Neuronal stem cell (in vitro differentiated cells): Measurements from ENCODE around the gene MEOX2.

Experiments used
- DNase-seq: peaks from one replicate; pipeline ENCODE4 v3.0.0-alpha.2; 2013; ENCODE audit warnings: low spot score
- H2AFZ ChIP-seq: one replicate; pipeline ENCODE4 v1.6.1; 2013; ENCODE audit warnings: mild to moderate bottlenecking, low read length, inconsistent platforms
- H2AK5ac ChIP-seq: 2 replicates; pipeline ENCODE4 v1.6.1; 2013; ENCODE audit warnings: low read depth, mild to moderate bottlenecking, inconsistent platforms, low read length, moderate library complexity, mixed read lengths
- H2BK120ac ChIP-seq: 2 replicates; pipeline ENCODE4 v1.6.1; 2013; ENCODE audit warnings: low read depth, mild to moderate bottlenecking, inconsistent platforms, low read length, moderate library complexity, mixed read lengths
- H2BK12ac ChIP-seq: one replicate; pipeline ENCODE4 v1.6.1; 2013; ENCODE audit warnings: low read length, inconsistent platforms
- H2BK15ac ChIP-seq: 2 replicates; pipeline ENCODE4 v1.6.1; 2013; ENCODE audit warnings: mild to moderate bottlenecking, low read length, inconsistent platforms, mixed read lengths
- H2BK5ac ChIP-seq: one replicate; pipeline ENCODE4 v1.6.1; 2013; ENCODE audit warnings: inconsistent platforms, mild to moderate bottlenecking, low read length, moderate library complexity
- H3K14ac ChIP-seq: one replicate; pipeline ENCODE4 v1.6.1; 2013; ENCODE audit warnings: low read length, inconsistent platforms
- H3K18ac ChIP-seq: 2 replicates; pipeline ENCODE4 v1.6.1; 2013; ENCODE audit warnings: low read length, inconsistent platforms
- H3K23ac ChIP-seq: 2 replicates; pipeline ENCODE4 v1.6.1; 2013; ENCODE audit warnings: low read depth, mild to moderate bottlenecking, mixed read lengths, low read length, inconsistent platforms; ENCODE audit not compliant: poor library complexity
- H3K27ac ChIP-seq: replicated peaks from 3 replicates; pipeline ENCODE4 v1.5.1; 2013; ENCODE audit warnings: low read length, inconsistent platforms
- H3K27me3 ChIP-seq, 3 experiments: 2 replicates each; pipeline ENCODE4 v1.6.1; 2013; ENCODE audit warnings: low read length in 3 of 3, mild to moderate bottlenecking in 2 of 3, inconsistent platforms in 1 of 3, low read depth in 1 of 3, mixed read lengths in 1 of 3, moderate library complexity in 1 of 3; ENCODE audit not compliant: control insufficient read depth in 3 of 3, insufficient read depth in 3 of 3
- H3K36me3 ChIP-seq, 2 donors: replicated peaks in 1 of 2; 2 replicates each; pipeline ENCODE4 v1.6.1; 2013; ENCODE audit warnings: low read length in 2 of 2; ENCODE audit not compliant: control insufficient read depth in 2 of 2, insufficient read depth in 2 of 2
- H3K4ac ChIP-seq: 2 replicates; pipeline ENCODE4 v1.6.1; 2013; ENCODE audit warnings: inconsistent platforms, mild to moderate bottlenecking, low read length, moderate library complexity
- H3K4me1 ChIP-seq, 2 donors: 1 replicate in 1 of 2; 2 replicates in 1 of 2; pipeline ENCODE4 v1.6.1; 2013; ENCODE audit warnings: low read length in 2 of 2, low read depth in 1 of 2; ENCODE audit not compliant: control insufficient read depth in 2 of 2, insufficient read depth in 1 of 2
- H3K4me2 ChIP-seq: one replicate; pipeline ENCODE4 v1.6.1; 2013; ENCODE audit warnings: mild to moderate bottlenecking, low read length, inconsistent platforms; ENCODE audit not compliant: insufficient read depth, poor library complexity, severe bottlenecking
- H3K4me3 ChIP-seq, 2 donors: 2 replicates each; pipeline ENCODE4 v1.5.1; 2013; ENCODE audit warnings: low read length in 2 of 2, mild to moderate bottlenecking in 2 of 2, inconsistent platforms in 1 of 2, moderate library complexity in 1 of 2
- H3K79me1 ChIP-seq: one replicate; pipeline ENCODE4 v1.6.1; 2013; ENCODE audit warnings: low read depth, mild to moderate bottlenecking, inconsistent platforms, low read length, moderate library complexity
- H3K9ac ChIP-seq: one replicate; pipeline ENCODE4 v1.6.1; 2013; ENCODE audit warnings: mild to moderate bottlenecking, low read depth, low read length, inconsistent platforms; ENCODE audit not compliant: poor library complexity
- H3K9me3 ChIP-seq, 2 donors: replicated peaks in 1 of 2; 2 replicates each; pipeline versions ENCODE3 to v1.6.1; 2013; ENCODE audit warnings: low read length in 2 of 2, mild to moderate bottlenecking in 2 of 2, inconsistent platforms in 1 of 2, low read depth in 1 of 2, mixed read lengths in 1 of 2, moderate library complexity in 1 of 2; ENCODE audit not compliant: control insufficient read depth in 2 of 2, insufficient read depth in 1 of 2
- H4K8ac ChIP-seq: one replicate; pipeline ENCODE4 v1.6.1; 2013; ENCODE audit warnings: low read depth, mild to moderate bottlenecking, inconsistent platforms, low read length, moderate library complexity
- H4K91ac ChIP-seq: one replicate; pipeline ENCODE4 v1.6.1; 2013; ENCODE audit warnings: low read length, low read depth, mild to moderate bottlenecking, inconsistent platforms; ENCODE audit not compliant: poor library complexity
- WGBS, 2 donors: extraction: QIAGEN DNeasy Blood & Tissue Kit; methylation state at CpG; one replicate each; pipeline ENCODE4 v1.1.7; 2013; ENCODE audit warnings: missing lambda C conversion rate in 2 of 2, mixed read lengths in 1 of 2; ENCODE audit not compliant: insufficient read length in 2 of 2, insufficient replicate concordance in 1 of 2; ENCODE audit errors: extremely low coverage in 2 of 2; 5-methylcytosine and 5-hydroxymethylcytosine counted together

The MEOX2 gene

DNA sequence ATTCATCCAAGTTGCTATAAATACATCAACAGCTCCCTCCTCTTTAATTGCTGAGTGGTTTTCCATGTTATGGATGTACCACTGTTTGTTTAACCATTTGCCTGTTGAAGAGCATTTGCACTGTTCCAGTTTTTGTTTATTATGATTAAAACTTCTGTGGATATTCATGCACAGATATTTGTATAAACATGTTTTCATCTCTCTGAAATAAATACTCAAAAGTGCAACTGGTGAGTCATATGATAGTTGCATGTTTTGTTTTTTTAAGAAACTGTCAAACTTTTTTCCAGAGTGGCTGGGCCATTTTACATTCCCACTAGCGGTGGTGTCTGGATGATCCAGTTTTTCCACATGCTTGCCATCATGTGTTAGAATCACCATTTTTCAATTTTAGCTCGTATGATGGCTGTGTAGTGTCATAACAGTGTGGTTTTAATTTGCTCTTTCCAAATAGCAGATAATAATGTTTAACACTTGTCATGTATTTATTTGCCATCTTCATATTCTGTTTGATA lies 33.6 kb downstream of the MEOX2 start:
- Histone ChIP-seq H2AK5ac (no peak overlapping the region), H3K9me3 (no peaks in the 10 kb centered on the region), H2BK12ac (no peak overlapping the region), H3K27ac (no peak overlapping the region), H3K14ac (no peak overlapping the region), H3K79me1 (no peaks in the 10 kb centered on the region), H3K4ac (no peak overlapping the region), H2BK120ac (no peak overlapping the region), H3K23ac (no peak overlapping the region), H3K18ac (no peak overlapping the region), H3K36me3 (no peaks in the 10 kb centered on the region), H2AFZ (no peak overlapping the region), H4K91ac (no peak overlapping the region), H4K8ac (no peak overlapping the region), H3K4me2 (no peak overlapping the region), H2BK15ac (no peak overlapping the region), H3K4me1 (no peaks in the 10 kb centered on the region), H3K4me3 (no peak overlapping the region), H2BK5ac (no peak overlapping the region), H3K27me3 (no peaks in the 10 kb centered on the region), H3K9ac (no peak overlapping the region)
- no CpG with 5 or more reads among the region's 2 CpGs for WGBS, 2 donors
- no peak for DNase-seq

DNA sequence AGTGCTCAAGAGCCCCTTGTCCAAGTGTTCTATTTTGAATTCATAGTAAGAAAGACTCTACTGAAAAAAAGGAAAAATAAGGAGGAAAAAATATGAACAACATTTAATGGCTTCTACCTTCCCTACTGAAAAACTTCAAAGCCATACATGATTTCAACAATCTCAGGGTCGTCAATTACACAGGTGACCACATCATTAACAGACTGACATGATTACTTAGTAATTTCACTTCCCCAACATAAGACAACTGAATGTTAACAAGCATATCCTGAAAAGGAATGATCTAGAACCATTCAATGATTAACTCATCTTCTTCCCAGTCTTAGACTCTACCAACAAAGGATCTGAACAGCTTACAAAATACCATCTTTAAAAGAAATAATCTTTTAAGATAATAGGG lies 34.8 kb downstream of the MEOX2 start:
- Histone ChIP-seq H3K27ac (no peak overlapping the region), H3K18ac (no peak overlapping the region), H3K36me3 (no peaks in the 10 kb centered on the region), H4K8ac (no peak overlapping the region), H2BK120ac (no peak overlapping the region), H3K79me1 (no peaks in the 10 kb centered on the region), H3K23ac (no peak overlapping the region), H4K91ac (no peak overlapping the region), H3K14ac (no peak overlapping the region), H3K9ac (no peak overlapping the region), H3K4ac (no peak overlapping the region), H3K4me1 (no peaks in the 10 kb centered on the region), H2AK5ac (no peak overlapping the region), H3K4me2 (no peak overlapping the region), H3K9me3 (no peaks in the 10 kb centered on the region), H2BK5ac (no peak overlapping the region), H2BK15ac (no peak overlapping the region), H2AFZ (no peak overlapping the region), H3K27me3 (no peaks in the 10 kb centered on the region), H3K4me3 (no peak overlapping the region), H2BK12ac (no peak overlapping the region)
- no CpG with 5 or more reads among the region's 1 CpG for WGBS, 2 donors
- DNase-seq, result no peak

DNA sequence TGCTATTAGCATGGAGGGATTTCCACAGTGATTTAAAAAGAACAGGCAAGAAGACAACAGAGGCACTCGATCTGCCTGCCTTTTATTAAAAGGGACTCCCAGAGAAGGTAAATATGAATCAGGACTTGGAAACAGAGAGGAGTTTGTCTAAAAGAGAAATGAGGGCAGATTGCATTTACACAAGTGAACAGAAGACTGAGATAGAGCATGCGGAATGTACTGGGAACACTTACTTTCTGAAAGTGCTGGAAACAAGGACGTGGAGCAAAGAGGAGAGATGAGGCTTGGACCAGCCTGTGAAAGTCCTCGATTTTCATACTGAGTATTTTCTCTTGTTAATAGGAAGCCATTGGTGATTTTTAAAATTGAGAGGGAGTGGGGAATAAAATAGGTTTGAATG lies 35.7 kb downstream of the MEOX2 start:
- H4K91ac ChIP-seq, result no peak overlapping the region
- no CpG with 5 or more reads among the region's 4 CpGs for WGBS, 2 donors
- H3K27me3 ChIP-seq, result no peaks in the 10 kb centered on the region
- H3K4me3 ChIP-seq, result no peak overlapping the region
- H2BK120ac ChIP-seq, result no peak overlapping the region
- H3K18ac ChIP-seq, result no peak overlapping the region
- no peaks in the 10 kb centered on the region for H3K79me1 ChIP-seq
- H2BK12ac ChIP-seq, result no peak overlapping the region
- H3K23ac ChIP-seq, result no peak overlapping the region
- DNase-seq, result no peak
- no peak overlapping the region for H4K8ac ChIP-seq
- H2AK5ac ChIP-seq, result no peak overlapping the region
- no peak overlapping the region for H2BK15ac ChIP-seq
- H3K4me1 ChIP-seq, result peaks cover 0 to under 1% of the 10 kb centered on the region in 2 donors
- H2AFZ ChIP-seq, result peak overlapping the region; percentile 45
- no peak overlapping the region for H2BK5ac ChIP-seq
- H3K4me2 ChIP-seq, result no peak overlapping the region
- H3K27ac ChIP-seq, result no peak overlapping the region
- H3K14ac ChIP-seq, result no peak overlapping the region
- no peak overlapping the region for H3K4ac ChIP-seq
- H3K9ac ChIP-seq, result no peak overlapping the region
- no peaks in the 10 kb centered on the region for H3K9me3 ChIP-seq
- H3K36me3 ChIP-seq, result no peaks in the 10 kb centered on the region

DNA sequence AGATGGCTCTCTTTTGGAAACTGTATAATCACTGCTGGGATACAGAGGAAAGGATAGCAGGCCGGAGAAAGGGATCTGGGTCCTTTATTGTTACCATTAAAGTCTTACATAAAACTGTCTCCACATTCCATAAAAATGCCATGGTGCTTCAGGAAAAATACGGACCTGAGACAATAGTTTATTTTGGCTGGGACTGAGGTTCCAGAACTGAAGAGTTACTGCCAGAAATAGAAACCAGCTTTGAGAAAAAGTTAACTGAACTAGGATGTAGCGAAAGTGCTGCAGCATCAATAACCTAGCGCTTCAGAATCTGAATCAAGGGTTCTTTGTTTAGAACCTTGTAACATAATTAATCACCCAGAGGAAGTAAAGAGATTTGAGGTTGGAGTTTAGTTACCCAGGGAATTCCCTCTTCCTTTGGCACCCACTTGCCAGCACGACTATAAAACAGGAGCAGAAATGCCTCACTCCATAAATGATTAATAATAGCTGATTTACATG lies 38.0 kb downstream of the MEOX2 start:
- Histone ChIP-seq H2BK5ac (no peak overlapping the region), H3K23ac (no peak overlapping the region), H4K91ac (no peak overlapping the region), H3K36me3 (no peaks in the 10 kb centered on the region), H2AFZ (peak overlapping the region; percentile 54), H3K14ac (no peak overlapping the region), H3K9me3 (no peaks in the 10 kb centered on the region), H2BK15ac (no peak overlapping the region), H2AK5ac (no peak overlapping the region), H3K27me3 (no peaks in the 10 kb centered on the region), H3K4ac (no peak overlapping the region), H3K4me2 (no peak overlapping the region), H2BK12ac (no peak overlapping the region), H3K27ac (no peak overlapping the region), H3K18ac (no peak overlapping the region), H4K8ac (no peak overlapping the region), H3K9ac (no peak overlapping the region), H2BK120ac (no peak overlapping the region), H3K4me1 (peaks cover 0 to 3% of the 10 kb centered on the region in 2 donors), H3K4me3 (no peak overlapping the region), H3K79me1 (no peaks in the 10 kb centered on the region)
- DNase-seq, result no peak
- WGBS, 2 donors, result no CpG with 5 or more reads among the region's 5 CpGs
